GM12878 (cell line): ENCODE results near the gene TMBIM1.

Experiments used
- CTCF ChIP-seq, 3 experiments: IDR thresholded peaks in 2 of 3; conservative IDR thresholded peaks in 1 of 3; 2 replicates each; pipeline ENCODE4 v1.5.1; 2011; ENCODE audit warnings: low read depth in 3 of 3, low read length in 3 of 3, mild to moderate bottlenecking in 3 of 3, control low read depth in 2 of 3, moderate library complexity in 2 of 3, inconsistent platforms in 1 of 3, mixed read lengths in 1 of 3; ENCODE audit not compliant: control insufficient read depth in 2 of 3, insufficient read depth in 1 of 3; ENCODE audit errors: extremely low read depth in 1 of 3
- EZH2 ChIP-seq: IDR thresholded peaks from 2 replicates; pipeline ENCODE4 v1.6.1; 2012; ENCODE audit warnings: low read depth, mild to moderate bottlenecking, control low read depth, inconsistent platforms, low read length, borderline replicate concordance; ENCODE audit not compliant: control insufficient read depth
- JUND ChIP-seq: IDR thresholded peaks from 2 replicates; pipeline ENCODE4 v1.6.1; 2012; ENCODE audit warnings: low read depth, mild to moderate bottlenecking, low read length, improper control_type of control experiment, moderate library complexity
- MXI1 ChIP-seq: fragments of 150-350 bp; IDR thresholded peaks from 2 replicates; pipeline ENCODE4 v1.6.1; 2011; ENCODE audit warnings: low read depth, mild to moderate bottlenecking, inconsistent platforms, low read length, improper control_type of control experiment
- MYC ChIP-seq: IDR thresholded peaks from 2 replicates; pipeline ENCODE4 v1.6.1; 2011; ENCODE audit warnings: mild to moderate bottlenecking, low read length, moderate library complexity, inconsistent platforms; ENCODE audit not compliant: insufficient read depth, insufficient replicate concordance, insufficient read length, severe bottlenecking
- NFYA ChIP-seq: IDR thresholded peaks from 2 replicates; pipeline ENCODE4 v1.6.1; 2011; ENCODE audit warnings: low read depth, mild to moderate bottlenecking, low read length, improper control_type of control experiment, borderline replicate concordance
- PML ChIP-seq: IDR thresholded peaks from 2 replicates; pipeline ENCODE4 v1.6.1; 2012; ENCODE audit warnings: low read length, inconsistent platforms
- POLR2A ChIP-seq: IDR thresholded peaks from 2 replicates; pipeline ENCODE4 v1.6.1; 2011; ENCODE audit warnings: low read depth, mild to moderate bottlenecking, low read length
- RELA ChIP-seq: fragments of 450-650 bp; IDR thresholded peaks from 2 replicates; pipeline ENCODE4 v1.8.0; 2014; ENCODE audit warnings: borderline replicate concordance; ENCODE audit not compliant: partially characterized antibody
- REST ChIP-seq: IDR thresholded peaks from 2 replicates; pipeline ENCODE4 v1.6.1; 2012; ENCODE audit warnings: mild to moderate bottlenecking, low read depth, low read length
- RFX5 ChIP-seq: IDR thresholded peaks from 2 replicates; pipeline ENCODE4 v1.6.1; 2011; ENCODE audit warnings: low read depth, low read length, improper control_type of control experiment
- SIN3A ChIP-seq: IDR thresholded peaks from 2 replicates; pipeline ENCODE4 v1.6.1; 2012; ENCODE audit warnings: low read depth, low read length, improper control_type of control experiment
- USF2 ChIP-seq: IDR thresholded peaks from 2 replicates; pipeline ENCODE4 v1.6.1; 2011; ENCODE audit warnings: low read depth, low read length, improper control_type of control experiment, borderline replicate concordance
- ZNF207 ChIP-seq: fragments of 450-650 bp; IDR thresholded peaks from 2 replicates; pipeline ENCODE4 v1.6.1; 2014; ENCODE audit warnings: antibody characterized with exemption, mild to moderate bottlenecking, borderline replicate concordance

GRCh38 chr2:218317303-218317630, 25.0 kb upstream of the TMBIM1 start:
- TF ChIP-seq MXI1: no peak
- TF ChIP-seq PML: no peak
- no peak for TF ChIP-seq USF2
- no peak for TF ChIP-seq EZH2
- no peak for TF ChIP-seq ZNF207
- no peak for TF ChIP-seq RFX5
- TF ChIP-seq CTCF (IDR thresholded peaks at IDR 0.05 in 2 of 3, conservative IDR thresholded peaks at IDR 0.05 in 1 of 3; ENCODE audit: control insufficient read depth in 2 of 3, extremely low read depth in 1 of 3, insufficient read depth in 1 of 3, low read depth in 3 of 3, low read length in 3 of 3): no peak
- TF ChIP-seq RELA: no peak
- TF ChIP-seq SIN3A: no peak
- TF ChIP-seq JUND: no peak
- no peak for TF ChIP-seq POLR2A
- TF ChIP-seq MYC: no peak
- no peak for TF ChIP-seq NFYA
- no peak for TF ChIP-seq REST
